ENCODE results near the gene ZNF683.
A peak's percentile ranks its signal among the peaks of the same experiment; 100 is the strongest.

DNA sequence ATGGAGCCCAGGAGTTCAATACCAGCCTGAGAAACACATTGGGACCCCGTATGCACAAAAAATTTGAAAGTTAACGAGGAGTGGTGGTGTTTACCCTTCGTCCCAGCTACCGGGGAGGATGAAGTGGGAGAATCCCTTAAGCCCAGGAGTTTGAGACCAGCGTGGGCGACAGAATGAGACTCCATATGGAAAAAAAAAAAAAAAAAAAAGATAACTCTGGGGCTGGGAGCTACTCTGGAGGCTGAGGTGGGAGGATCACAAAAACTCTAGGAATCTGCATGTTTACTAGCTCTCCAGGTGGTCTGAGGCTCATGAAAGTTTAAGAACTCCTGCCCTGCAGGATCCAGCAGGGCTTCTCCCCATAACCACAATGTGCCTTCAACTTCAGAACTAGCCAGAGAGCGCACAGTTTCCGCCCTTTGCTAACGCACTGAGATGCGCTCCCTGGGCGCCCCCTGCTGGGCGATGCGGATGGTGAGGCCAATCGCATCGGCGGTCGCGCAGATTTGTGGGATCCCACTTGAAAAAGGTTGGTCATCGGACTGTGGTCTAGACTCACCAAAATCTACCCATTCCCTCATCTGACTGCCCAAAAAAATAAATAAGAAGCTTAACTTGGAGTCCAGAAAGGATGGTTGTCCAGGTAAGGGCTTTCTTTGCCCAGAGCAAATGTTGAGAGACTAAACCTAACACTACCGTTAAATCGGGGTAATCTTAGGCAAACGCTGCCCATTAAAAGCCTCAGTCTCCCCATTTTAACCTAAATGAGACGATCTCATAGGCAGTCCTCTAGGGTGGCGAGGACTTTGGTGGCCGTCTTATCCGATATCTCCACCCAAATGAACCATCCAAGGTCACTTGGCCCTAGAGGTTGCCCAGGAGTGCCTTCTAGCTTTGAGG lies 8.8 kb downstream of the ZNF683 start:
- no peak for TF ChIP-seq POLR2AphosphoS5 (IDR thresholded peaks at IDR 0.05)
- TF ChIP-seq, protein P1, sequence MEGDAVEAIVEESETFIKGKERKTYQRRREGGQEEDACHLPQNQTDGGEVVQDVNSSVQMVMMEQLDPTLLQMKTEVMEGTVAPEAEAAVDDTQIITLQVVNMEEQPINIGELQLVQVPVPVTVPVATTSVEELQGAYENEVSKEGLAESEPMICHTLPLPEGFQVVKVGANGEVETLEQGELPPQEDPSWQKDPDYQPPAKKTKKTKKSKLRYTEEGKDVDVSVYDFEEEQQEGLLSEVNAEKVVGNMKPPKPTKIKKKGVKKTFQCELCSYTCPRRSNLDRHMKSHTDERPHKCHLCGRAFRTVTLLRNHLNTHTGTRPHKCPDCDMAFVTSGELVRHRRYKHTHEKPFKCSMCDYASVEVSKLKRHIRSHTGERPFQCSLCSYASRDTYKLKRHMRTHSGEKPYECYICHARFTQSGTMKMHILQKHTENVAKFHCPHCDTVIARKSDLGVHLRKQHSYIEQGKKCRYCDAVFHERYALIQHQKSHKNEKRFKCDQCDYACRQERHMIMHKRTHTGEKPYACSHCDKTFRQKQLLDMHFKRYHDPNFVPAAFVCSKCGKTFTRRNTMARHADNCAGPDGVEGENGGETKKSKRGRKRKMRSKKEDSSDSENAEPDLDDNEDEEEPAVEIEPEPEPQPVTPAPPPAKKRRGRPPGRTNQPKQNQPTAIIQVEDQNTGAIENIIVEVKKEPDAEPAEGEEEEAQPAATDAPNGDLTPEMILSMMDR (IDR thresholded peaks at IDR 0.05): peak; percentile 39 to 88 (median 71)
- no peak for TF ChIP-seq POLR2A (IDR thresholded peaks at IDR 0.05)
